GM19452 (cell line): ENCODE measurements around the gene TBRG4.
"Not testable (repeated sequence)": the region's sequence is repeated elsewhere in the genome, so short reads cannot be mapped to it uniquely, and the experiment has no call there.

ENCODE experiments used
- ATAC-seq: cut with Tn5 transposase; IDR thresholded peaks from one replicate; pipeline ENCODE4 v1.9.1; 2021; ENCODE audit not compliant: unreplicated experiment

TBRG4 gene

GRCh38 chr7:45118292-45118691 is 6.8 kb upstream of the TBRG4 start:
- ATAC-seq, result no peak

GRCh38 chr7:45117582-45117981 is 6.1 kb upstream of the TBRG4 start:
- no peak for ATAC-seq

GRCh38 chr7:45116048-45116447 is 4.6 kb upstream of the TBRG4 start:
- ATAC-seq, result no peak

- ATAC-seq, result no peak
Observed at GRCh38 chr7:45114926-45115325, 3.4 kb upstream of the TBRG4 start.

GRCh38 chr7:45114257-45114656 is 2.8 kb upstream of the TBRG4 start:
- ATAC-seq, result not testable (repeated sequence)

GRCh38 chr7:45112648-45113047 is 1.2 kb upstream of the TBRG4 start:
- ATAC-seq, result no peak

- no peak for ATAC-seq
Observed at GRCh38 chr7:45108863-45109262, 2.6 kb downstream of the TBRG4 start.

GRCh38 chr7:45107356-45107755 is 4.1 kb downstream of the TBRG4 start:
- ATAC-seq, result no peak

GRCh38 chr7:45106820-45107219 is 4.7 kb downstream of the TBRG4 start:
- ATAC-seq, result no peak

- ATAC-seq, result no peak
Observed at GRCh38 chr7:45105588-45106188, 5.8 kb downstream of the TBRG4 start.

- no peak for ATAC-seq
Observed at GRCh38 chr7:45104844-45105587, 6.5 kb downstream of the TBRG4 start.

- no peak for ATAC-seq
Observed at GRCh38 chr7:45103958-45104843, 7.3 kb downstream of the TBRG4 start.

GRCh38 chr7:45102785-45103712 is 8.4 kb downstream of the TBRG4 start:
- ATAC-seq, result no peak

- no peak for ATAC-seq
Observed at GRCh38 chr7:45101748-45102147, 9.7 kb downstream of the TBRG4 start.

GRCh38 chr7:45100761-45101480 is 10.6 kb downstream of the TBRG4 start:
- ATAC-seq, result no peak

GRCh38 chr7:45099891-45100760 is 11.4 kb downstream of the TBRG4 start:
- no peak for ATAC-seq

GRCh38 chr7:45098983-45099839 is 12.3 kb downstream of the TBRG4 start:
- no peak for ATAC-seq

GRCh38 chr7:45092931-45093235 is 18.6 kb downstream of the TBRG4 start:
- no peak for ATAC-seq
